DMS 273 (cell line): Measurements from ENCODE around the gene RGS17.
A peak's percentile ranks its signal among the peaks of the same experiment; 100 is the strongest.
"Not testable (repeated sequence)": the region's sequence is repeated elsewhere in the genome, so short reads cannot be mapped to it uniquely, and the experiment has no call there.

Source experiments
- DNase-seq: peaks from one replicate; lab custom pipeline; 2025; ENCODE audit not compliant: unreplicated experiment; lab: John Stamatoyannopoulos, UW

RGS17 gene

GRCh38 chr6:153126218-153126617, 4.9 kb downstream of the RGS17 start:
- DNase-seq = no peak

GRCh38 chr6:153125032-153125431, 6.0 kb downstream of the RGS17 start:
- DNase-seq = no peak

- no peak for DNase-seq
Measured at GRCh38 chr6:153123801-153124200, 7.3 kb downstream of the RGS17 start.

GRCh38 chr6:153121311-153121710, 9.8 kb downstream of the RGS17 start:
- no peak for DNase-seq

- DNase-seq = no peak
Measured at GRCh38 chr6:153117986-153118879, 12.8 kb downstream of the RGS17 start.

- DNase-seq = not testable (repeated sequence)
Measured at GRCh38 chr6:153111082-153111481, 20.0 kb downstream of the RGS17 start.

- DNase-seq = not testable (repeated sequence)
Measured at GRCh38 chr6:153110612-153111011, 20.5 kb downstream of the RGS17 start.

GRCh38 chr6:153108315-153108714, 22.8 kb downstream of the RGS17 start:
- peak; percentile 4 for DNase-seq

- no peak for DNase-seq
Measured at GRCh38 chr6:153106021-153106420, 25.1 kb downstream of the RGS17 start.

GRCh38 chr6:153104220-153104619, 26.9 kb downstream of the RGS17 start:
- no peak for DNase-seq

GRCh38 chr6:153103319-153103655, 27.8 kb downstream of the RGS17 start:
- no peak for DNase-seq

- no peak for DNase-seq
Measured at GRCh38 chr6:153102605-153103318, 28.3 kb downstream of the RGS17 start.

GRCh38 chr6:153101461-153101860, 29.6 kb downstream of the RGS17 start:
- no peak for DNase-seq

GRCh38 chr6:153099636-153100035, 31.4 kb downstream of the RGS17 start:
- no peak for DNase-seq

GRCh38 chr6:153096792-153097191, 34.3 kb downstream of the RGS17 start:
- DNase-seq = no peak

GRCh38 chr6:153096031-153096430, 35.1 kb downstream of the RGS17 start:
- no peak for DNase-seq

GRCh38 chr6:153092082-153093013, 38.7 kb downstream of the RGS17 start:
- DNase-seq = no peak

GRCh38 chr6:153090241-153090930, 40.7 kb downstream of the RGS17 start:
- no peak for DNase-seq

GRCh38 chr6:153088796-153089195, 42.3 kb downstream of the RGS17 start:
- DNase-seq = no peak

- no peak for DNase-seq
Measured at GRCh38 chr6:153087436-153087835, 43.6 kb downstream of the RGS17 start.
